NCI-H1694 (cell line): ENCODE measurements around the gene MYO7A.

Experiments
- DNase-seq: peaks from one replicate; lab custom pipeline; 2025; lab: John Stamatoyannopoulos, UW

MYO7A gene

DNA sequence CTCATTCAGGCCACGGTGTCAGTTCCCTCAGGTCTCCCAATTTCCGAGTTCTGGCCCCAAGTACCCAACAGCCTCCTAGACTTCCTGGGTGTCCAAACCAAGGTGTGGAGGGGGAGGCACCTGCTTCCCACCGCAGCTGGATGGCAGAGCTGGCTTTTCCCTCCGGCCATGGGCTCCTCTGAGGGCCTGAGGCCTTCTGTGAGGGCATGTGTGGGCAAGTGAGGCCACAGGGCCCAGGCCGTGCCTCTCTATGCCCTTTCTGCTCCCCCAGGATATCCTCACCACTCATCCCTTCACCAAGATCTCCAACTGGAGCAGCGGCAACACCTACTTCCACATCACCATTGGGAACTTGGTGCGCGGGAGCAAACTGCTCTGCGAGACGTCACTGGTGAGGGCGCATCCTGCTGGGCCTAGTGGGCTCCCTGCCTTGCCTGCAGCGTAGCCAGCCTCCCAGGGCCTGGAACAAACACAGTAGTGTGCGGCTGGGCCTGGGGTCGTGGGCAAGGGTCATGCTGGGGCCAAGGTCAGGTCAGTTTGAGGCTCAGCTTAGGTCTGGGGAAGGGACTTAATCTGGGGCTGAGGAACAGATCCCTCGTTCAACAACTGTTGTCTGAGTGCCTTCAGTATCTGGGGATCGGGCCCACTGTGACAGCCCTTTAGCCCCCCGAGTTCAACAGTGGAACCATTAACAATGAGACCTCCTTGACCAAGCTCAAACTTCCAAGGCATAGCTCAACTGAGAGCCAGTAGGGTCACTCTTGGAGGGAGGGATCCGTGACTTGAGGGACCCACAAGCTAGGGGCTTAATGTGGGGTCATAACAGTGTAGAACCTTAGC is 85.8 kb downstream of the MYO7A start:
- no peak for DNase-seq

DNA sequence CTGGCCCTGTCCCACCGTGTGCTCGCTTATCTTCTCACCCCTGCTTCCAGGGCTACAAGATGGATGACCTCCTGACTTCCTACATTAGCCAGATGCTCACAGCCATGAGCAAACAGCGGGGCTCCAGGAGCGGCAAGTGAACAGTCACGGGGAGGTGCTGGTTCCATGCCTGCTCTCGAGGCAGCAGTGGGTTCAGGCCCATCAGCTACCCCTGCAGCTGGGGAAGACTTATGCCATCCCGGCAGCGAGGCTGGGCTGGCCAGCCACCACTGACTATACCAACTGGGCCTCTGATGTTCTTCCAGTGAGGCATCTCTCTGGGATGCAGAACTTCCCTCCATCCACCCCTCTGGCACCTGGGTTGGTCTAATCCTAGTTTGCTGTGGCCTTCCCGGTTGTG is 86.5 kb downstream of the MYO7A start:
- DNase-seq, result no peak

DNA sequence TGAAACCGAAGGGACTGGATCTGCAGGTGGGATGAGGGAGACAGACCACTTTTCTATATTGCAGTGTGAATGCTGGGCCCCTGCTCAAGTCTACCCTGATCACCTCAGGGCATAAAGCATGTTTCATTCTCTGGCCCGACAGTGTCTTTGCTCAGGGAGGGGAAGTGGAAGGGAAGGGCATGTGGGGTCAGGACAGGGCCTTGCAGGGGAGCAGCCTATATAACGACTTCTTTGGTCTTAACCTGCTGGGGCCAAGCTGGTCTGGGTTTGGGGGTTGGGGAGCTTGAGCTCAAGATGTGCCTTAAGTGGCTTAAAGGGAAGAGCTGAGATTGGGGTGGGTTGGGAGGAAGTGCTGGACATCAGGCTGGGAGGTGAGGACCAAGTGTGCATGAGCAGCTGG is 87.1 kb downstream of the MYO7A start:
- no peak for DNase-seq

DNA sequence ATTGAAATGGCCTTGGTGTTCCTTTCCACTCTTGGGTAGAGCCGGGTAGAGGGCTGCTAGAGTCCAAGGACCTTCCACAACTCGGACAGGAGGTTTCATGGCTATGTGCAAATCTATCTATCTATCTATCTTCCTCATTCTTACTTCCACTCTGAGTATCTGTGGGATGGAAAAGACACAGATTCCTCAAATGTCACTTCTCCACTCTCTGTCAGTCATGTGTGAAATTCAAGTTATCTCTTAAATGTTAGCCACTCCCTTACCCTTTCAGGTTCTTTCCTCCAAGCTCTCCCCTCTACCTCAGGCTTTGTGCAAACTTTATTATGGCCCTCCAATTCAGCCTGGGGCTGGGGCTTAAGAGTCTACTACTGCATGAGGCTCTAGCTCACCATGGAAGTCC is 89.1 kb downstream of the MYO7A start:
- DNase-seq, result no peak

DNA sequence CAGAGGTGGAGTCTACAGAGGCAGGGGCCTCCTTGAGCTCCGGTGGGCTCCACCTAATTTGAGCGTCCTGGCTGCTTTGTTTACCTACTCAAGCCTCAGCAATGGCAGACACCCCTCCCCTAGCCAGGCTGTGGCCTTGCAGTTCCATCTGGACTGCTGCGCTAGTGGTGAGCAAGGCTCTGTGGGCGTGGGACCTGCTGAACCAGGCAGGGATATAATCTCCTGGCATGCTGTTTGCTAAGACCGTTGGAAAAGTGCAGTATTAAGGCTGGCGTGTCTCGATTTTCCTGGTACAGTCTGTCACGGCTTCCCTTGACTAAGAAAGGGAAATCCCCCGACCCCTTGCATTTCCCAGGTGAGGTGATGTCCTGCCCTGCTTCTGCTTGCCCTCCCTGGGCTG is 95.8 kb downstream of the MYO7A start:
- no peak for DNase-seq

DNA sequence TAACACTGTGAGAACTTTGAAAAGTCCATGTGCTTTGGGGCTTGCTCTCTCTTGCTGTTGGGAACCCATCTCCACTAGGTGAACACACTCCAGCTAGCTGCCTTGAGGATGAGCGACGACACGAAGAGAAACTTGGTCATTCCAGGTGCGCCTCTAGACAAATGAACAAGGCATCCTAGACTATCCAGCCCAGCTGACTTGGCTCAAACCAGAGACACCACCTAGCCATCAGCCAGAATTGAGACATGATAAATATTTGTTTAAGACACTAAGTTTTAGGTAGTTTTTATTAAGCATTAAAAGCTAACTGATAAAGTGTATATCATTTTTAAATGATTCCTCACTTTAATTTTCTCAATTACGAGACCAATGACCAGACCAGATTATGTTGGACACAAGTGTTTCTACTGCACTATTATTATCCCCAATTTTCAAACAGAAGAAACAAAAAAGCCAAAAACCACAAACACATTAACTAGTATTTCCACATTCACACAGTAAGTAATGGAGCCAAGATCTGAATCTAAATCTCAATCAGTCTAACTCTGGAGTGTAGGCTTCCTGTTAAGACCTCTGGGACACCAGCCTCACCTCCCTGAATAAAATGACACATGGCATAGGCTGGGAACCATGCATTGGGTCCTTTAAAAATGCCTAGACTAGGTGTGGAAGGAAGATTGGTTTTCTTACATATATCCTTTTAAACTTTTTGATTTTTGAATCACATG is 103.0 kb downstream of the MYO7A start:
- DNase-seq, result no peak

DNA sequence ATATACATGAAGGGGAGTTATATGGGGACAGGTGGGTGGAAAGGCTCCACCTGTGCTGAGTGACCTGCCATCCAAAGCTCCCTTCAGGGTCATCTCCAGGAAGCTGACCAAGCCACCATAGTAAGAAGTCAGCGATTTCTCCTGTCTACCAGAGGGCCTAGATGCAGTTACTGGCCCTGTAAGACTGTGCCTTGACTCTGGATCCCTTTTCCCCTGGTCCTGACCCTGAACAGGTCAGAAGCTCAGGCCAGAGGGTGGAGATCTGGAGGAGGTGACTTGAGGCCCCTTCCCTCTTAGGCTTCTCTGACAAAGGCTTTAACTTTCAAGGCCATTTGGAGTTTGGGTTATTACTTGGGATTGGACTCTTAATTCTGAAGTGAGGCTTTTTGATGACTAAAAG is 103.8 kb downstream of the MYO7A start:
- DNase-seq, result no peak

DNA sequence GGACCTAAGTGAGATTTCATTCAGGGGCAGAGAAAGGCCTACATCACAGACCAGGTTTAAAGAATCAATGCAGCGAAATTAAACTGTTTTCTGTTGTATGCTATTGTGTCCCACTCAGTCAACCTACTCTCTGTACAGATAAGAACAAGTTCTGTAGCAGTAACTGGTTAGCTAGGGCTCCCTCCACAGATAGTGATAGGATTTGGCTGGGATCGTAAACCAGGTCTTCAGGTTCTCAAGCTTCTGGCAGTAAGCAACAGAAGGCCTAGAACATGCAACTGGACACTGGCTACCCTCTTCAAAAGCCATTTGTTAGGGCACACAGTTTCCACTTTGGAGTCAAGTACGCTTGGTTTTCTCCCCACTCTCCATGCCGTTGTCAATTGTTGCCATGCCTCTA is 104.2 kb downstream of the MYO7A start:
- DNase-seq, result no peak

DNA sequence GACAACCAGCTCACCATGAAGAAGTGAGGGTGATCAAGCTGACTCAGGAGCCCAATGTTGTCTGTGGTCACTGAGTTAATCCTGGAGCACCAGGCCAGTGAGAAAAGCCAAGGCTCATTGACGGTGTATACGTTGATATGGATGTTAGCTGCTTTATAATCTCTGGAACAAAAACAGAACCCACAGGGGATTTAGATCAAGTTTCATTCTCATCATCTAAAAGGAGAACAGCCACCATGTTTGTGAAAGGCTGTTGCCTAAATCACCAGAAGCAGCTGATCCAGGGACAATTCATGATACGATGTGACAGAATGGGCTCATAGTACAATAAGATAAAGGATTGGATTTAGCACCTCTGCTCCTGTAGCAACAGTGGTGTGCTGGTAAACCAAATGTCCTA is 105.0 kb downstream of the MYO7A start:
- DNase-seq, result no peak

DNA sequence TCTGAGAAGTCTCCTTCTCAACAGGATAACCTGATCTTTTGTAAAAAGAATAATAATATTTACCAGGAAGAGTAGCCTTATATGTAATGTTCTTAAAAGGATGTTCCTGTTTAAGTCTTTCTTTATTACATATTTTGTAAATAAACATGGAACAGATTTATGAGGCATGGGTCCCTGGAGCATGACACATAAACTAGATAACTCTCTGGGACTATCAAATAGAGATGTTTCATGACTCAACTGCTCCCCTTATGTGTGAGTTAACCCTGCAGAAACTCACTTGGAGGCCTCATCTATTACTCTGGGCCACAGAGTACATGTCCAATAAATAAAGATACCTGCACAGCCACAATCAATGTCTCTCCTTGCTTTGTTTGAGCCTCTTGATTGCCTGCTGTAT is 108.9 kb downstream of the MYO7A start:
- DNase-seq, result no peak

DNA sequence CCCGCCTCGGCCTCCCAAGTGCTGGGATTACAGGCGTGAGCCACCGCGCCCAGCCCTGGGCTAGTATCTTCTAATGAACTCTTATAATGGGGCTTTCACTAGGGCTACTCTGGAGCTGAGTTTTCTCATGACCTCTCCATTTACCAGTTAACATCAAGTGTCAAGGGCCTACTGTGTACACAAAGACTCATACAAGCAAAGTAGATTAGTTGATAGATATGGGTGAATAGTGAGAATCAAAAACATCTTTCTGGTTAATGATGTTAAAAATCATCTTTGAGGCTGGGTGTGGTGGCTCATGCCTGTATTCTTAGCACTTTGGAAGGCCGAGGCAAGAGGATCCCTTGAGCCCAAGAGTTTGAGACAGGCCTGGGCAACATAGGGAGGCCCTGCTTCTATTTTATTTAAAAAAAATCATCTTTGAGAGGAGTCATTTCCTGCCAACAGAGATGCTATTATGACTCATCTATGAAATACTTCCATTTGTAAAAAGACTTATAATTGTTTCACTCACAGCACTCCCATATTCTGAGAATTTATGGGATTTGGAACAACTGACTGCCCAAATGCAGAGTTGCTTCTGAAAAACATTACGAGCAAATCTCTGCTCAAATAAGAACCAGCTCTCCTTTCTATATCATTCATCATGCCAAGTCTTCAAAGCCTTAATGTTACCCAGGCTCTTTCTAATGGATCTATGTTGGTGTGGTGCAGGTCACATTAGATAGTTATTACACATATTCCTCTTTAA is 116.4 kb downstream of the MYO7A start:
- no peak for DNase-seq

DNA sequence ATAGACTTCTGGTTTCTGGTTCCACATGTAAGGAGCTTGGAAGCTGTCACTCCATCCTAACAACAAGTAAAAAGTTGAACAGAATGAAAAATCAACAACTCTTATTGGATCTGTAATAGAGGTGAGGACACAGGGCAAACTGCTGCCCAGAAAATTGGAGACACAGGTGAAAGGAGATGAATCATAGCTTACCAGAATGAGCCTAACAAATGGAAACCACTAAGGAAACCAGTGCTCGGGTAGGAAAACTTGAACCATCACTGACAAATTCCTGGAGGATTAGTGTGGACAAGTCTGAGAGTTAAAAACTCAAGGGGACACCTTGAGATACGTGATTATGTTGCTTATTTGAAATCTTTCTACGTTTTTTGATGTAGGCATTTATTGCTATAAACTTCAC is 121.4 kb downstream of the MYO7A start:
- no peak for DNase-seq

DNA sequence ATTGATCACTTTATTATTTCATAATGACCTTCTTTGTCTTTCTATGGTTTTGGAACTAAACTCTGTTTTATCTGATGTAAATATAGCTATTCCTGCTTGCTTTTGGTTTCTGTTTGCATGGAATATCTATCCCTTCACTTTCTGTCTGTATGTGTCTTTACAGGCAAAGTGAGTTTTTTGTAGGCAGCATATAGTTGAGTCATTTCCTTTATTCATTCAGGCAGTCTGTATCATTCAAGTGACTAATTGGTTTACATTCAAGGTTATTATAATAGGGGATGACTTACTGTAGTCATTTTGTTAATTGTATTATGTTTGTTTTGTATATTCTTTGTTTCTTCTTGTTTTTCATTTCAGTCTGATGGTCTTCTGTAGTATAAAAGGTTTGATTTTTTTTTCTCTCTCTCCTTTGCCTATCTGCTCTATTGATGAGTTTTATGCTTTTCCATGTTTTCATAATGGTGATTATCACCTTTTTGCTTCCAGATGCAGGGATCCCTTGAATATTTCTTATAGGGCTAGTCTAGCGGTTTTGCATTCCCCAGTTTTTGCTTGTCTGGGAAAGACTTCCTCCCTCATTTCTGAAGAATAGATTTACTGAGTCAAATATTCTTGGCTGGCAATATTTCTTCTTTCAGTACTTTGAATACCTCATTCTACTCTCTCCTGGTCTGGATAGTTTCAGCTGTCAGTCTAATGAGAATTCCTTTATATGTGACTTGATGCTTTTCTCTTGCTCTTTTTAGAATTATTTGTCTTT is 123.0 kb downstream of the MYO7A start:
- DNase-seq, result no peak

DNA sequence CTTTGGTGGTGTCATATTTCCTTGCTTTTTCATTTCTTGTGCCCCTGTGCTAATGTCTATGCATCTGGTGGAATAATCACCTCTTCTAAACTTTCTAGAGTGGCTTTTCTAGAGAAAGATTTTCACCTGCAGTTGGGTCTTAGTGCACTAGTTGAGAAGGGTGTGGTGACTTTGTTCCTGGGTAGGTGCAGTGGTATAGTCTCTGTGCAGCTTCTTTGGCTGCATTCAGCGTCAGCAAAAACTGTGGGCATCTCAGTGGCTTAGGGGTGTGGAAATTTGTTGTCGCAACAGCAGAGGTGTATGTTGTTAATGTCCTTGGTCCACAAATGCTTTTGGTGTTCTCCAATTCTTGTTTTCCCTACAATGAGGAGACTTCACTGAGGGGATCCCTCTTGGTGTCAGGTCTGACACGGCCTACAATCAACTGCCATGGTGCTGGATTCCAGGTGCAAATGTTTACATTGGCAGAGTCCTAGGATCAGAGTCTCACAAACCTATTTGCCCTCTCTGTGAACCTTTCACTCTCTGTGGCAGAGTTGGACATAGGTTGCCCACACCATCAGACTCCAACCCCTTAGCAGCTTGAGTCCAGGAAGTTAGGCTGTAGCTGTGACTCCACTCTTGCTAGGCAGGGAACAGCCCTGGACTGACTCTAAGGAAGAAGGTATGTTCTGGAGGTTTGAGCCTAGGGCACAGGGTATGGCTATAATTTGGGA is 124.7 kb downstream of the MYO7A start:
- DNase-seq, result no peak

DNA sequence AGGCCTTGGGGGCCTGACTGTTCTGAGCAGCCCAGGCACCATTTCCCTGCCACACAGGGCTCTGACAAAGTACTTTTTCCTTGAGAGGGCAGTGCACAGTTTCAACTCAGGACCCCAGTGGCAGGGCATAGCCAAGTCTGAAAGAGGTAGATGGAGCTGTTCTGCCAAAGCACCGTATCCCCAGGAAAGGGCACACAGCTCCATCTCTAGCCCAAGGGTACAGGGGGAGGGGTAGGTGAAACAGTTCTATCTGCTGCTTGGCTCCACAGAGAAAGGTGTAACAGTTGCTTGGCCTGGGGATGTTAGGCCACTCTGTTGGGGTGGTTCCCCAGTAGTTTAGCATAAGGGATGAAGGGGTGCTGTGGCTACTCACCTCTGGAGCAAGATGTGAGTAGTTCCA is 125.6 kb downstream of the MYO7A start:
- no peak for DNase-seq

DNA sequence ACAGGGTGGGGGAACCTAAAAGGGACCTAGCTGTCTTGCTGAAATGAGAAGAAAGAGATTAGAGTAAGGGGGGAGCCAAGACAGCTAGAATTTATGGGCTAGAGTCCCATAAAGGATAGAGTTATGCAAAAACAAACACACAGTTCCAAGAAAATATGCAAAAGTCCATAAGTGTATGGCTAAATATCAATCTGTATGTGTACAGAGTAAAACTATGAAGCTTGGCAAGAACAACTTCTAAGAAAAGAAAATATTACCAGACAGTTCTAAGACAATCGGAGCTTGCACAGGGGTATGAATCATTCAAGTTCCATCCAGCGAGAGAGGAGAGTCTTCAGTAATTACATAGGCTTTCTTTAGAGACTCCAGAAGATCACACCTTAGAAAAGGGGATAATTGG is 131.6 kb downstream of the MYO7A start:
- no peak for DNase-seq

DNA sequence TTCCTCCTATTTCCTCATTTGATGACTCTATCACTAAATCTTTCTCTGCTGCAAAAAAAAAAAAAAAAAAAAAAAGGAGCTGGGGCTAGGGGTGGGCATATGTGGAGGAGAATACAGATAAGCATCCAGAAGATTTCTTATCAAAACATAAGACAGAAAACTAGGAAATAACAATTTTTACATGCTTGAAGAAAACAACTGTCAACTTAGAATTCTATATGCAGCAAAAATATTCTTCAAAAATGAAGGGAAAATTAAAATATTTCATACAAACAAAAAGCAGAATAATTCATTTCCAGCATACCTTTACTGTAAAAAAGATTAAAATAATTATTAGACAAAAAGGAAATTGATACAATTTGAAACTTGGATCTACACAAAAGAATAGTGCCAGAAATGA is 134.8 kb downstream of the MYO7A start:
- no peak for DNase-seq
